HG03280 (cell line): ENCODE results near the gene SDR9C7.
"Not testable (repeated sequence)": the region's sequence is repeated elsewhere in the genome, so short reads cannot be mapped to it uniquely, and the experiment has no call there.

Experiments used
- ATAC-seq: cut with Tn5 transposase; IDR thresholded peaks from one replicate; pipeline ENCODE4 v1.9.1; 2021; ENCODE audit warnings: mild to moderate bottlenecking, moderate library complexity; ENCODE audit not compliant: unreplicated experiment

Gene SDR9C7

DNA sequence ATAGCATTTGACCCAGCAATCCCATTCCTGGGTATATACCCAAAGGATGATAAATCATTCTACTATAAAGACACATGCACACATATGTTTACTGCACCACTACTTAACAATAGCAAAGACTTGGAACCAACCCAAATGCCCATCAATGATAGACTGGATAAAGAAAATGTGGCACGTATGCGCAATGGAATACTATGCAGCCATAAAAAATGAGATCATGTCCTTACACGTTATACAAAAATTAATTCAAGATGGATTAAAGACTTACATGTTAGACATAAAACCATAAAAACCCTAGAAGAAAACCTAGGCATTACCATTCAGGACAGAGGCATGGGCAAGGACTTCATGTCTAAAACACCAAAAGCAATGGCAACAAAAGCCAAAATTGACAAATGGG lies 16.1 kb downstream of the SDR9C7 start:
- not testable (repeated sequence) for ATAC-seq

DNA sequence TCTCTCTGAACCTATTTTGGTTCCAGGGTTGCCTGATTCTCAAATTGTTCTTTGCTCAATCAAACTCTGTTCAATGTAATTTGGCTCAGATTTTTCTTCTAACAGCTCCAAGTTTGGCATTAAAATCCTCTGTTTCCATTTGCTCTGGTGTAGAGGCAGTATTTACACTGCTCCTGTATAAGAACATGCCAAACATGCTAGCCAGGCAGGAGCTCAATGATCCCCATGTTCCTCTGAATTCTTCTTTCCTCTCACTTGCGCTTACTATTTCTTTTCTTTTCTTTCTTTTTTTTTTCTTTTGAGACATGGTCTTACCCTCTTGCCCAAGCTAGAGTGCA lies 17.2 kb downstream of the SDR9C7 start:
- no peak for ATAC-seq

DNA sequence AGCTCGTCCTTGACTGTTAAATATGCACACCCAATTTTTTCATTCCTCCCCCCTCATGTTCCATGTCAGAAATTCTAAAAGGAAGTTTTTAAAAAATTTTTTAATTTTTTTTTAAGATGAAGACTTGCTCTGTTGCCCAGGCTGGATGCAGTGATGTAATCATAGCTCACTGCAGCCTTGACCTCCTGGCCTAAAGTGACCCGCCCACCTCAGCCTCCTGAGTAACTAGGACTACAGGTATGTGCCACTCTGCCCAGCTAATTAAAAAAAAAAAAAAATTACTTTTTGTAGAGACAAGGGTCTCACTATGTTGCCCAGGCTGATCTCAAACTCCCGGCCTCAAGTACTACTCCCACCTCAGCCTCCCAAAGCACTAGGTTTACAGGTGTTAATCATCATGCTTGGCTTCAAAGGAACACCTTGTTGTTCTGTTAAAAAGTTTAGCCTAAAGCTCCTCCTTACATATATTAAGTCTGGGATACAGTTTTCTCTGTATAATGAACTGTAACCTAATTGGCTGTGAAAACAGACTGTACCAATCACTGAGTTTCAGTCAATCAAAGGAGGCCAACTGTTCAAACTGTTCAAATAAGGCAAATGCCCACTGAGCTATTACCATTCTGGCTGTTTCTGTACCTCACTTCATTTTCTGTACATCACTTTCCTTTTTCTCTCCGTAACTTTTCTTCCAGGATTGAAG lies 17.8 kb downstream of the SDR9C7 start:
- ATAC-seq: no peak

- no peak for ATAC-seq
Measured at GRCh38 chr12:56914724-56915123, 19.5 kb downstream of the SDR9C7 start.

GRCh38 chr12:56914256-56914655 lies 20.0 kb downstream of the SDR9C7 start:
- no peak for ATAC-seq

- ATAC-seq: not testable (repeated sequence)
Measured at GRCh38 chr12:56909403-56909802, 24.8 kb downstream of the SDR9C7 start.

DNA sequence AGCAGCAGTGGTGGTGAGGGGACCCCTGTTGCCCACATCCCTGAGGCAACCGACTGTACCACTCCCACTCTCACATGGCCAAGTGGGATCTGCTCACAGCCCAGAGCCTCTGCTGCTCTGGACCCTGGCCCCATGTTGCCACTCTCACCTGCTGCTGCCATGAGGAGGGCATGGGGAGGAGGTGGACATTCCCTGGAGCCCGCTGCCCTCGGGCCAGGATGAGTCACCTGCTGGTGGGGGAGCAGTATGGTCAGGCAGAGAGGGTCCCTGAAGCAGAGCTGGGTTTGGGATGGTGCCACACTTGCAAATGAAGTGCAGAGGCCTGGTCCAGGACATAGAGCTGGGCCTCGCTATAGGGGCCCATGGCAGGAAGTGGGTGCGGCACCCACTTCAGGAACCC lies 26.1 kb downstream of the SDR9C7 start:
- no peak for ATAC-seq

- no peak for ATAC-seq
Measured at GRCh38 chr12:56905852-56906251, 28.4 kb downstream of the SDR9C7 start.

GRCh38 chr12:56903374-56903773 lies 30.8 kb downstream of the SDR9C7 start:
- ATAC-seq: no peak

GRCh38 chr12:56901313-56901712 lies 32.9 kb downstream of the SDR9C7 start:
- not testable (repeated sequence) for ATAC-seq

DNA sequence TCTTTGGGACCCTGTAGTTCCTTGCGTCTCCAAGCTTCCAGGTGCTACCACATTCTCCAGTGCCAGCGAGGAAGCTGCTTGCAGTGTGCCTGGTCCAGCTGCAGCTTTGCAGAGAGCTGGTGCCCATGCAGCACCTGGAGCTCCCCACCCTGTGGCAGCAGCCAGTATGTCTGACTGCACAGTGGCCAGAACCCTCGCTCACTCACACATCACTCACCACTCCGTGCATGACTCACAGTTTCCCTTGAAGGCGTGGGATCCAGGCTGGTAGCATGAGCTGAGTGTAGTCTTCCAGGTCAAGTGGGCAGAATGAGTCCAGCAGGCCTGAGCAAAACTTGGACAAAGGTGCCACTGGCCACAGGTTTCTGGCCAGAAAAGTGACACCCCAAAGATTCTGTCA lies 33.6 kb downstream of the SDR9C7 start:
- ATAC-seq: no peak

DNA sequence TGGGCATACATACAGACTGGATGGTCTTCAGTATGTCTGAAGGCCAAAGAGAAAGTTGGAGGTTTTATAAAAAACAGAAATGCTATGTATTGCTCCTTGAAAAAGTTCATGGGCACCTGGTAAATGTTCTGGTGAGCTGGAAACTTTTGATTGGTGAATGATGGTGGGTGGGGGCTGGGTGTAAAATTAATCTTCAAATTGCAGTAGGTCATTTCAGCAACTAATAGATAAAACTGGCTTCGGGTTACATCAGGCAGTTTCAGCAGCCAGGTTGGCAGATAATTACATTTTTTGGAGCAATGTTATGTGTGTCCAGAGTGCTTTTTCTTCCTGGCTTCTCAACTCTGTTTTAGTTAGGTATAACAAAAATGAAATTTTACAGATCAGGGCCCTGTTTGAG lies 35.3 kb downstream of the SDR9C7 start:
- no peak for ATAC-seq

DNA sequence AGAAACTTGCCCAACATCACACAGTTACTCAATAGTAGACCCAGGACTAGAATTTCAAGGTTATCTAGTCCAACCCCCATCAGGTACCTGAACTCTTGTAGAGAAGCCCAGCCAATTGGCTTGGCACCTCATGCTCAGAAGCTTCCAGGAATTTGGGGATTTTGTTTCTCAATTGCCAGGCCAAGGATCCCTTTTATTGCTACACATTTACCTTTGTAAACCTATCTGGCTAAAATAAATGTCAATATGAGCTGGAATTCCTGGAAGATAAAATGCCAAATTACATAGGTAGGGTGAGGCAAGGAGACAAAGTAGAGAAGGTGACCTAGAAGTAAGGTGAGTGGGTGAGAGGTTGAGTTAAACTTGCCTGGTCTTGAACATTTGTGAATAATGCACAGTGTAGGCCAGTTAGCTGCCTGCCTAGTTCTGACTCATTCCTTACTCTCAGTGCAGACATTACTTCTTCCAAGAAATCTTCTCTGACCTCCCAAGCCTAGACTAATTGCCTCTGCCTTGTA lies 36.3 kb downstream of the SDR9C7 start:
- ATAC-seq: no peak

- ATAC-seq: no peak
Measured at GRCh38 chr12:56896082-56896481, 38.1 kb downstream of the SDR9C7 start.

DNA sequence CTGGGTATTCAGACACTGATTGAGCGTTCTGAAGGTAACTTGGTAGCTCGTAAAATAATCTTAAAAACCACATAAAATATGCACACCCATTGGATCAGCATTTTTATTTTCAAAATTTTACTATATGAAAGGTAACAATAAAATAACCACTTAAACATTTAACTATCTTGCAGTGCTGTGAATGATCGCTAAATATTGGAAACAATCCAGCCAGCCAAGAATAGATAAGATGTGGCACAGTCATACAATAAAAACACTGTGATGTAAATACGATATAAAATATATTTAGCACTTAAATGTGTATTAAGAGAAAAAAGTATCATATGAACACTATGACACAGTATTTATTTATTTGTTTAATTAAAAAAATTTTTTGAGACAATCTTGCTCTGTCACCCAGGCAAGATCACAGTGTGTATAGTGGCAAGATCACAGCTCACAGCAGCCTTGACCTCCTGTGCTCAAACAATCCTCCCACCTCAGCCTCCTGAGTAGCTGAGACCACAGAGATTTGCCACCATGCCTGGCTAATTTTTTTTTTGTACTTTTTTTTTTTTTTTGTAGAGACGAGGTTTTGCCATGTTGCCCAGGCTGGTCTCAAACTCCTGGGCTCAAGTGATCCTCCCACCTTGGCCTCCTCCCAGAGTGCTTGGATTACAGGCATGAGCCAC lies 39.4 kb downstream of the SDR9C7 start:
- ATAC-seq: no peak

DNA sequence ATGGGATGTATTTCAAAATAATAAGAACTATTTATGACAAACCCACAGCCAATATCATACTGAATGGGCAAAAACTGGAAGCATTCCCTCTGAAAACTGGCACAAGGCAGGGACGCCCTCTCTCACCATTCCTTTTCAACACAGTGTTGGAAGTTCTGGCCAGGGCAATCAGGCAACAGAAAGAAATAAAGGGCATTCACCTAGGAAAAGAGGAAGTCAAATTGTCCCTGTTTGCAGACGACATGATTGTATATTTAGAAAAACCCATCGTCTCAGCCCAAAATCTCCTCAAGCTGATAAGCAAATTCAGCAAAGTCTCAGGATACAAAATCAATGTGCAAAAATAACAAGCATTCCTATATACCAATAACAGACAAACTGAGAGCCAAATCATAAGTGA lies 42.3 kb downstream of the SDR9C7 start:
- ATAC-seq: not testable (repeated sequence)

DNA sequence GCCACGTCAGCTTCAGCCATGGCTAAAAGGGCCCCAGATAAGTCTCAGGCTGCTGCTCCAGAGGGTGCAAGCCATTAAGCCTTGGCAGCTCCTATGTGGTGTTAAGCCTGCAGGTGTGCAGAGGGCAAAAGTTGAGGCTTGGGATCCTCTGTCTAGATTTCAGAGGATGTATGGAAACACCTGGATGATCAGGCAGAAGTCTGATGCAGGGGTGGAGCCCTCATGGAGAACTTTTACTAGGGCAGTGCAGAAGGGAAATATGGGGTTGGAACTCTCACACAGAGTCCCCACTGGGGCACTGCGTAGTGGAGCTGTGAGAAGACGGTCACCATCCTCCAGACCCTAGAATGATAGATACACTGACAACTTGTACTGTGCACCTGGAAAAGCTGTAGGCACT lies 47.9 kb downstream of the SDR9C7 start:
- ATAC-seq: no peak

DNA sequence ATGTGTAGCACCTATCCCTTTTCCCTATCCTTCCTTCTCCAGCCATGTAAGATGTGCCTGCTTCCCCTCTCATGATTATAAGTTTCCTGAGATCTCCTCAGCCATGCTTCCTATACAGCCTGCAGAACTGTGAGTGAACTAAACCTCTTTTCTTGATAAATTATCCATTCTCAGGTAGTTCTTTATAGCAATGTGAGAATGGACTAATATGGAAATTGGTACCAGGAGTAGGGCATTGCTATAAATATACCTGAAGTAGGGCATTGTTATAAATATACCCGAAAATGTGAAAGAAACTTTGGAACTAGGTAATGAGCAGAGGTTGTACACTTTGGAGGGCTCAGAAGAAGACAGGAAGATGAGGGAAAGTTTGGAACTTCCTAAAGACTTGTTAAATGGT lies 48.9 kb downstream of the SDR9C7 start:
- no peak for ATAC-seq

DNA sequence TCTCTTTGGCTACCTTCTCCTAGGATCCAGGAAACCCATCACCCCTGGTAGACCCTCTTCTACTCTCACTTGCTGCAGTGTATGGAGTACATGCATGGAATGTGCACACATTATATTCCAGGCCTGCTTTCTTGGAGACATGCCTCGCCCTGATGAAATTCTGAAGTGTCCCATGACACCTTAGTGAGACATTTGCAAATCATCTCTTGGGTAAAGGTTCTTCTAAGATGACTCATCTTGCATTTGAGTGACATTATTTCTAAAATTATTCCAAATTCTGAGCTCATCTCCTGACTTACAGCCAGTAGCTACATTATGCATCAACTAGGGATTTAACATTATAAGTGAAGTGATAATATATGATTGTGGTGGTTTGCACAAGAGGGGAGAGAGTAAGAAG lies 49.8 kb downstream of the SDR9C7 start:
- no peak for ATAC-seq

DNA sequence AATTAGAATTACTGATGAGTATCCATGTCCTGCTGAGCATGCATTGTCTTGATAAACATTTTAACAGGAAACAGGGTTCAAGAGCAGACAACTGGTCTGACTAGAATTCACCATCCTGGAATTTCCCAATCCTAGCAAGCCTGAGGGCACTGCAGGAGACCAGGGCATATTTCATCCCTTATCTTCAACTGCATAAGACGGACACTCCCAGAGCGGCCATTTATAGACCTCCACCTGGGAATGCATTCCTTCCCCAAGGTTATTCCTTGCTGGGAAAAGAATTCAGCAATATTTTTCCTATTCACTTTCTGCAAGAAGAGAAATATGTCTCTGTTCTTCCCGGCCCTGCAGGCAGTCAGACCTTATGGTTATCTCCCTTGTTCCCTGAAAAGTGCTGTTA lies 51.8 kb downstream of the SDR9C7 start:
- not testable (repeated sequence) for ATAC-seq

GRCh38 chr12:56880125-56880992 lies 53.8 kb downstream of the SDR9C7 start:
- no peak for ATAC-seq
